CD4-positive, alpha-beta T cell (primary cell): Measurements from ENCODE around the gene FAM241A. TPM values are rescaled to one million over a fixed set of nuclear protein-coding genes. Genes with fewer than 3 reads are reported as not detected.
"Not testable (repeated sequence)": the region's sequence is repeated elsewhere in the genome, so short reads cannot be mapped to it uniquely, and the experiment has no call there.

Experiments
- ATAC-seq: fragments of 200-7000 bp; cut with Tn5 transposase; one replicate; pipeline ENCODE4 v1.10.0; 2022; ENCODE audit warnings: mild to moderate bottlenecking; ENCODE audit not compliant: poor library complexity
- CTCF ChIA-PET: fragments of 350-600 bp; sonication (Branson Sonifier 250); formaldehyde crosslinking; loops from one replicate; lab custom pipeline; 2021; ENCODE audit warnings: antibody characterized with exemption, inconsistent platforms; lab: Charles Lee
- POLR2A ChIA-PET: fragments of 350-600 bp; sonication (Branson Sonifier 250); formaldehyde crosslinking; loops from one replicate; lab custom pipeline; 2021; ENCODE audit warnings: antibody characterized with exemption, inconsistent platforms; lab: Charles Lee
- DNase-seq, 14 experiments: peaks; one replicate each; pipeline ENCODE4 v3.0.0-alpha.2; 2013 to 2020; ENCODE audit warnings: mixed read lengths in 2 of 14
- H3K27ac ChIP-seq, 2 donors: one replicate each; pipeline versions ENCODE4 v1.5.1 to v1.7.0; 2013; ENCODE audit warnings: low read length in 2 of 2, low read depth in 1 of 2, mild to moderate bottlenecking in 1 of 2
- H3K27me3 ChIP-seq, 2 experiments: 1 replicate in 1 of 2; 2 replicates in 1 of 2; pipeline versions ENCODE4 v1.6.1 to v1.7.0; 2013; ENCODE audit warnings: low read length in 2 of 2, control low read depth in 1 of 2, mild to moderate bottlenecking in 1 of 2, moderate library complexity in 1 of 2; ENCODE audit not compliant: insufficient read depth in 2 of 2, control insufficient read depth in 1 of 2
- H3K36me3 ChIP-seq: one replicate; pipeline ENCODE4 v1.6.1; 2013; ENCODE audit warnings: low read length, control low read depth; ENCODE audit not compliant: insufficient read depth
- H3K4me1 ChIP-seq: one replicate; pipeline ENCODE4 v1.6.1; 2013; ENCODE audit warnings: low read length, control low read depth; ENCODE audit not compliant: insufficient read depth
- H3K4me3 ChIP-seq: one replicate; pipeline ENCODE4 v1.5.1; 2013; ENCODE audit warnings: mild to moderate bottlenecking, low read length, moderate library complexity
- H3K9me3 ChIP-seq, 2 experiments: 1 replicate in 1 of 2; 2 replicates in 1 of 2; pipeline versions ENCODE4 v1.6.1 to v1.7.0; 2013; ENCODE audit warnings: low read length in 2 of 2, mild to moderate bottlenecking in 2 of 2, control low read depth in 1 of 2, moderate library complexity in 1 of 2; ENCODE audit not compliant: control insufficient read depth in 1 of 2, insufficient read depth in 1 of 2
- H3K27ac Mint-ChIP-seq: one replicate; pipeline ENCODE4 v1.8.0; 2020; ENCODE audit warnings: mixed read lengths
- H3K27me3 Mint-ChIP-seq: one replicate; pipeline ENCODE4 v1.8.0; 2021; ENCODE audit warnings: mixed read lengths
- H3K36me3 Mint-ChIP-seq: one replicate; pipeline ENCODE4 v1.8.0; 2021; ENCODE audit warnings: low read depth, mixed read lengths
- H3K4me1 Mint-ChIP-seq: one replicate; pipeline ENCODE4 v1.8.0; 2021; ENCODE audit warnings: low read depth, mixed read lengths
- H3K4me3 Mint-ChIP-seq: one replicate; pipeline ENCODE4 v1.8.0; 2020; ENCODE audit warnings: mild to moderate bottlenecking, mixed read lengths
- H3K9me3 Mint-ChIP-seq: one replicate; pipeline ENCODE4 v1.8.0; 2020; ENCODE audit warnings: mixed read lengths
- intact Hi-C, 2 experiments: fragments of 100-400 bp; cut with DNase I in 1 of 2; cut with micrococcal nuclease in 1 of 2; formaldehyde crosslinking; loops; one replicate each; pipeline versions ENCODE4 v1.15.1 to v1.9.0; 2023 to 2025; cut with DNase I, micrococcal nuclease
- total RNA-seq, 174 experiments: library from RNA in 2 of 174; stranded (reverse) in 2 of 174; gene quantifications; one replicate each; pipeline ENCODE4 v1.2.3 and lab custom pipeline; 2021 to 2026
- TF ChIP-seq, protein P1 (sequence below): fragments of 200-600 bp; IDR thresholded peaks from one replicate; pipeline ENCODE4 v1.8.0; 2022; ENCODE audit warnings: antibody characterized with exemption, mild to moderate bottlenecking

FAM241A gene
- total RNA-seq, 2 experiments from 2014 or later: 0.74 to 1.1 TPM

DNA sequence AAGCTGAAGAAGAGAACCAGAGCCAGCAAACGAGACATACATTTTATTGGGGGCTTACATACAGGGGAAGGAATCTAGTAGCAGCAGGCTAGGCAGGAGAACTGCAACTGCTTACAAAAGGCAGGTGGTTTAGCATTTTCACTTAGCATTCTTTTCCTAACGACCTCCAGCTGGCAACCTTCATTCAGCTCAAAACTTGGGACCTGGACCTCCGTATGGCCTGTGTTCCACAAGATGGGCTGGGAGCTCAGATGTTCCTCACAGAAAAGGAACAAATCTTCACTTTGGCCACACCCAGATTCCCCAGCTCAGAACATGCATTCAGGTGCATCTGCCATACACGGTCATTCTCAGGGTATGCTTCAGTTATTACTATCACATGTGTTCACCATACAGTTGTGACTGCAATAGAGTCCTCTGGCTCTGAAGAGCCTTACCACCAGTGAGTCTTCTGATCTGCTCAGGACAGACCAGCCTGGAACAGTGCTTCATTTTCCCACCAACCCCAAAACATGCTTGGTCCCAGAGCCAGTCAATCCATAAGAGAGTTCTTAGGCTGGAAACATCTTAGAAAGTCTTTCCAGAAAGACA is 56.8 kb downstream of the FAM241A start:
- CTCF ChIA-PET: no interaction called here
- no peak overlapping the region for H3K4me3 Mint-ChIP-seq
- no peak for DNase-seq
- no peaks in the 10 kb centered on the region for H3K9me3 Mint-ChIP-seq
- H3K27me3 Mint-ChIP-seq: no peaks in the 10 kb centered on the region
- Histone ChIP-seq H3K27me3 (no peaks in the 10 kb centered on the region), H3K27ac (no peak overlapping the region), H3K4me1 (no peaks in the 10 kb centered on the region), H3K9me3 (no peaks in the 10 kb centered on the region), H3K36me3 (no peaks in the 10 kb centered on the region), H3K4me3 (no peak overlapping the region)
- H3K36me3 Mint-ChIP-seq: no peaks in the 10 kb centered on the region
- POLR2A ChIA-PET: no interaction called here
- no peak overlapping the region for H3K27ac Mint-ChIP-seq
- TF ChIP-seq, protein P1, sequence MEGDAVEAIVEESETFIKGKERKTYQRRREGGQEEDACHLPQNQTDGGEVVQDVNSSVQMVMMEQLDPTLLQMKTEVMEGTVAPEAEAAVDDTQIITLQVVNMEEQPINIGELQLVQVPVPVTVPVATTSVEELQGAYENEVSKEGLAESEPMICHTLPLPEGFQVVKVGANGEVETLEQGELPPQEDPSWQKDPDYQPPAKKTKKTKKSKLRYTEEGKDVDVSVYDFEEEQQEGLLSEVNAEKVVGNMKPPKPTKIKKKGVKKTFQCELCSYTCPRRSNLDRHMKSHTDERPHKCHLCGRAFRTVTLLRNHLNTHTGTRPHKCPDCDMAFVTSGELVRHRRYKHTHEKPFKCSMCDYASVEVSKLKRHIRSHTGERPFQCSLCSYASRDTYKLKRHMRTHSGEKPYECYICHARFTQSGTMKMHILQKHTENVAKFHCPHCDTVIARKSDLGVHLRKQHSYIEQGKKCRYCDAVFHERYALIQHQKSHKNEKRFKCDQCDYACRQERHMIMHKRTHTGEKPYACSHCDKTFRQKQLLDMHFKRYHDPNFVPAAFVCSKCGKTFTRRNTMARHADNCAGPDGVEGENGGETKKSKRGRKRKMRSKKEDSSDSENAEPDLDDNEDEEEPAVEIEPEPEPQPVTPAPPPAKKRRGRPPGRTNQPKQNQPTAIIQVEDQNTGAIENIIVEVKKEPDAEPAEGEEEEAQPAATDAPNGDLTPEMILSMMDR: no peak
- intact Hi-C loops: no loop called here
- ATAC-seq: no peak
- no peaks in the 10 kb centered on the region for H3K4me1 Mint-ChIP-seq

DNA sequence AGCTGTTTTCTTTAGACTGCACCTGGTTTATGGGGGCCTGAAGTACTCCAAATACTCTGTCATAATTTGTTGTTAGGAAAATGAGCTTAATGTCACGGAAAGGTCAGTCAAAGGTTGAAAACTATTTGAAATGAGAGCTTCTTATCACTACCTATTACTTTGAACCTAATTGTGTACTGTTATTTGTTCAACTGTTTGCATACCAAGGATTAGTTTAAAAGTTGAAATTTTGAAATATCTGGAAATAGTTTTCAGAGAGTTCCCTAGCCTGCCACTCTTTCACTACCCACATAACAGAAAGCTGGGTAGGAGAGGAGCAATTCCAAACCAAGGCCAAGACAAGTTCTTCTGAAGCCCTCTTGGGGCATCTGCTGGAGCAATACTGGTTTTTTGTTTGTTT is 58.3 kb downstream of the FAM241A start:
- Mint-ChIP-seq H3K27ac (no peak overlapping the region), H3K9me3 (no peaks in the 10 kb centered on the region), H3K4me1 (no peaks in the 10 kb centered on the region), H3K27me3 (no peaks in the 10 kb centered on the region), H3K36me3 (no peaks in the 10 kb centered on the region), H3K4me3 (no peak overlapping the region)
- ChIA-PET POLR2A (no interaction called here), CTCF (interaction anchor here (0.7 kb wide), 1 partner anchor 44 kb away, joined by 3 read pairs; no protein-coding TSS in a partner anchor)
- ATAC-seq (no peak), DNase-seq (no peak)
- H3K27ac ChIP-seq: no peak overlapping the region
- H3K4me1 ChIP-seq: no peaks in the 10 kb centered on the region
- TF ChIP-seq, protein P1: no peak
- H3K27me3 ChIP-seq: no peaks in the 10 kb centered on the region
- H3K4me3 ChIP-seq: no peak overlapping the region
- intact Hi-C loops: no loop called here
- H3K36me3 ChIP-seq: no peaks in the 10 kb centered on the region
- no peaks in the 10 kb centered on the region for H3K9me3 ChIP-seq

DNA sequence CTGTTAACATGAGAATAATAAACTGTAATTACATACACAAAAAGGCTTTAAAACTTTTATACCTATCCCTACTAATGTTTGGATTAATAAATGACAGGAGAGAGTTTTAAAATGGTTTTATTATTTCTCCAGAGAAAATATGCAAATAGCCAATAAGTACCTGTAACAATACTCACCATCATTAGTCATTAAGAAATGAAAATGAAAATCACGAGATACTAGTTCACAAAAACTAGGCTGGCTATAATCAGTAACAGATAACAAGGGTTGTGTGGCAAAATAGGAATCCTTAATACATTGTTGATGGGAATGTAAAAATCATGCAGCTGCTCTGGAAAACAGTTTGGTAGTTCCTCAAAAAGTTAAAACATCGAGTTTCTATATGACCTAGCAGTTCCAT is 61.2 kb downstream of the FAM241A start:
- POLR2A ChIA-PET: no interaction called here
- DNase-seq (no peak), ATAC-seq (no peak)
- Mint-ChIP-seq H3K9me3 (no peaks in the 10 kb centered on the region), H3K4me3 (no peak overlapping the region), H3K27ac (no peak overlapping the region), H3K27me3 (no peaks in the 10 kb centered on the region), H3K4me1 (no peaks in the 10 kb centered on the region), H3K36me3 (no peaks in the 10 kb centered on the region)
- H3K4me1 ChIP-seq: no peaks in the 10 kb centered on the region
- TF ChIP-seq, protein P1: no peak
- H3K36me3 ChIP-seq: no peaks in the 10 kb centered on the region
- intact Hi-C loops: no loop called here
- CTCF ChIA-PET: no interaction called here
- no peak overlapping the region for H3K27ac ChIP-seq
- H3K27me3 ChIP-seq: no peaks in the 10 kb centered on the region
- no peaks in the 10 kb centered on the region for H3K9me3 ChIP-seq
- no peak overlapping the region for H3K4me3 ChIP-seq

DNA sequence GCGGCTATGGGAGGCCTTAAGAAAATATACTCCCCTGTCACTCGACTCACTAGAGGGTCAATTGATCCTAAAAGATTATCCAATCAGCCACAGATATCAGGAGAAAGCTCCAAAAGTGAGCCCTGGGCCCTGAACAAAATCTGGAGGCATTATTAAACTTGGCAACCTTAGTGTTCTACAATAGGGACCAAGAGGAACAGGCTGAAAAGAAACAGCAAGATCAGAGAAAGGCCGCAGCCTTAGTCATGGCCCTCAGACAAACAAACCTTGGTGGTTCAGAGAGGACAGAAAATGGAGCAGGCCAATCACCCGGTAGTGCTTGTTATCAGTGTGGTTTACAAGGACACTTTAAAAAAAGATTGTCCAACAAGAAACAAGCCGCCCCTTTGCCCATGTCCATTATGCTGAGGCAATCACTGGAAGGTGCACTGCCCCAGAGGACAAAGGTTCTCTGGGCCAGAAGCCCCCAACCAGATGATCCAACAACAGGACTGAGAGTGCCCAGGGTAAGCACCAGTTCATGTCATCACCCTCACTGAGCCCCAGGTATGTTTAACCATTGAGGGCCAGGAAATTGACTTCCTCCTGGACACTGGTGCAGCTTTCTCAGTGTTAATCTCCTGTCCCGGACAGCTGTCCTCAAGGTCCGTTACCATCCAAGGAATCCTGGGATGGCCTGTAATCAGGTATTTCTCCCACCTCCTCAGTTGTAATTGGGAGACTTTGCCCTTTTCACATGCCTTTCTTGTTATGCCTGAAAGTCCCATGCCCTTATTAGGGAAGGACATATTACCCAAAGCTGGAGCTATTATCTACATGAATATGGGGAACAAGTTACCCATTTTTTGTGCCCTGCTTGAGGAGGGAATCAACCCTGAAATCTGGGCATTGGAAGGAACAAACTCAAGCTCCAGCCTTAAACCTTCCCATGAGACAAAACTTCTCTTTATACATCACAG is 63.2 kb downstream of the FAM241A start:
- H3K27me3 Mint-ChIP-seq, H3K9me3 ChIP-seq, POLR2A ChIA-PET, CTCF ChIA-PET, H3K4me1 ChIP-seq, H3K27ac ChIP-seq, H3K27me3 ChIP-seq, H3K27ac Mint-ChIP-seq, H3K4me3 Mint-ChIP-seq, intact Hi-C loops, H3K4me3 ChIP-seq, DNase-seq, H3K4me1 Mint-ChIP-seq, H3K36me3 Mint-ChIP-seq, H3K36me3 ChIP-seq, H3K9me3 Mint-ChIP-seq, ATAC-seq: not testable (repeated sequence)
